Cardiac muscle cell (in vitro differentiated cells and primary cell): ENCODE measurements around the gene PTF1A. TPM values are rescaled to one million over a fixed set of nuclear protein-coding genes. Genes with fewer than 3 reads are reported as not detected.

ENCODE experiments used
- DNase-seq, 2 donors: peaks; one replicate each; pipeline versions ENCODE4 v3.0.0 to v3.0.0-alpha.2; 2010 to 2017; ENCODE audit warnings: low read depth in 1 of 2, low spot score in 1 of 2
- H3K27ac ChIP-seq: fragments of 200-600 bp; sonication (generic); 2 replicates; pipeline ENCODE4 v1.5.1; 2016
- H3K27me3 ChIP-seq: fragments of 200-600 bp; sonication (generic); 2 replicates; pipeline ENCODE4 v1.6.0; 2016; ENCODE audit warnings: control low read depth
- H3K36me3 ChIP-seq: fragments of 200-600 bp; sonication (generic); 2 replicates; pipeline ENCODE4 v1.5.1; 2016; ENCODE audit warnings: control low read depth
- H3K4me1 ChIP-seq: fragments of 200-600 bp; sonication (generic); 2 replicates; pipeline ENCODE4 v1.8.1; 2017; ENCODE audit warnings: low read depth, mild to moderate bottlenecking, mixed run types
- H3K4me3 ChIP-seq: fragments of 200-600 bp; sonication (generic); 2 replicates; pipeline ENCODE4 v1.5.1; 2016; ENCODE audit warnings: mild to moderate bottlenecking
- H3K9me3 ChIP-seq: fragments of 200-600 bp; sonication (generic); 2 replicates; pipeline ENCODE4 v1.5.1; 2017; ENCODE audit warnings: low read depth, mild to moderate bottlenecking, control low read depth
- CTCF ChIP-seq: IDR thresholded peaks from 2 replicates; pipeline ENCODE4 v1.5.1; 2012; ENCODE audit warnings: low read depth, mild to moderate bottlenecking, low read length
- polyA plus RNA-seq: library from polyadenylated mRNA; unstranded; fragments of >200 nt; fragmentation: Nextera tagmentation; extraction: Ambion mirVana; gene quantifications from 2 replicates; pipeline ENCODE4 v1.2.1, GENCODE V29; 2016
- total RNA-seq: library from RNA; depleted of rRNA; stranded (reverse); fragments of >200 nt; gene quantifications from 2 replicates; pipeline ENCODE4 v1.2.3, GENCODE V29; 2016

PTF1A gene
- total and polyA plus RNA-seq, 2 experiments from 2014 or later, result not detected

GRCh38 chr10:23174074-23174976, 17.8 kb upstream of the PTF1A start:
- Histone ChIP-seq H3K4me1 (peaks cover 7% of the 10 kb centered on the region), H3K4me3 (peak overlapping the region; percentile 21), H3K27ac (no peak overlapping the region), H3K9me3 (no peaks in the 10 kb centered on the region), H3K36me3 (no peaks in the 10 kb centered on the region), H3K27me3 (peaks cover 100% of the 10 kb centered on the region)
- no peak for TF ChIP-seq CTCF
- no peak for DNase-seq

- Histone ChIP-seq H3K4me1 (peaks cover 7% of the 10 kb centered on the region), H3K27ac (no peak overlapping the region), H3K9me3 (no peaks in the 10 kb centered on the region), H3K27me3 (peaks cover 100% of the 10 kb centered on the region), H3K4me3 (no peak overlapping the region), H3K36me3 (no peaks in the 10 kb centered on the region)
- no peak for DNase-seq
- TF ChIP-seq CTCF, result no peak
Measured at GRCh38 chr10:23174977-23175512, 17.1 kb upstream of the PTF1A start.

- DNase-seq, result no peak
- Histone ChIP-seq H3K4me3 (no peak overlapping the region), H3K36me3 (no peaks in the 10 kb centered on the region), H3K27ac (no peak overlapping the region), H3K4me1 (no peaks in the 10 kb centered on the region), H3K27me3 (peaks cover 100% of the 10 kb centered on the region), H3K9me3 (no peaks in the 10 kb centered on the region)
- no peak for TF ChIP-seq CTCF
Measured at GRCh38 chr10:23186178-23186577, 5.9 kb upstream of the PTF1A start.

GRCh38 chr10:23186697-23187096, 5.4 kb upstream of the PTF1A start:
- Histone ChIP-seq H3K4me1 (no peaks in the 10 kb centered on the region), H3K9me3 (no peaks in the 10 kb centered on the region), H3K36me3 (no peaks in the 10 kb centered on the region), H3K27ac (no peak overlapping the region), H3K4me3 (no peak overlapping the region), H3K27me3 (peaks cover 100% of the 10 kb centered on the region)
- TF ChIP-seq CTCF, result no peak
- DNase-seq, result no peak

- no peaks in the 10 kb centered on the region for H3K9me3 ChIP-seq
- no peaks in the 10 kb centered on the region for H3K4me1 ChIP-seq
- no peak for DNase-seq
- no peak overlapping the region for H3K4me3 ChIP-seq
- no peaks in the 10 kb centered on the region for H3K36me3 ChIP-seq
- H3K27ac ChIP-seq, result no peak overlapping the region
- TF ChIP-seq CTCF, result no peak
- peaks cover 100% of the 10 kb centered on the region for H3K27me3 ChIP-seq
Measured at GRCh38 chr10:23187155-23187554, 5.0 kb upstream of the PTF1A start.
